Measurements from ENCODE around the gene FZD2.
"Not testable (repeated sequence)": the region's sequence is repeated elsewhere in the genome, so short reads cannot be mapped to it uniquely, and the experiment has no call there.

FZD2 gene

GRCh38 chr17:44556832-44557606 lies at the start of gene FZD2:
FZD2 (plus strand) TSS chr17:44557484; CDS start chr17:44557689, 205 bp downstream.
- H3K9ac ChIP-seq (ENCODE audit: low read length) = peak within 1 kb of the TSS; percentile 94
- peaks cover 21% of the 10 kb centered on the region for H3K4me1 ChIP-seq (ENCODE audit: control insufficient read depth, insufficient read depth, low read length)
- H3K27me3 ChIP-seq (replicated peaks; ENCODE audit: control insufficient read depth, insufficient read depth, low read length) = no peaks in the 10 kb centered on the region
- DNase-seq (ENCODE audit: low read depth) = peak; percentile 99
- peak within 1 kb of the TSS; percentile 87 for H3K4me3 ChIP-seq (ENCODE audit: low read length)
- no peaks in the 10 kb centered on the region for H3K9me3 ChIP-seq (ENCODE audit: control insufficient read depth, low read length)
- no peaks in the 10 kb centered on the region for H3K36me3 ChIP-seq (ENCODE audit: control insufficient read depth, insufficient read depth, low read length, severe bottlenecking)

GRCh38 chr17:44511241-44512134 lies 45.8 kb upstream of the FZD2 start:
- not testable (repeated sequence) for DNase-seq (ENCODE audit: low read depth); H3K9ac ChIP-seq (ENCODE audit: low read length); H3K4me1 ChIP-seq (ENCODE audit: control insufficient read depth, insufficient read depth, low read length); H3K27me3 ChIP-seq (replicated peaks; ENCODE audit: control insufficient read depth, insufficient read depth, low read length); H3K4me3 ChIP-seq (ENCODE audit: low read length); H3K36me3 ChIP-seq (ENCODE audit: control insufficient read depth, insufficient read depth, low read length, severe bottlenecking); H3K9me3 ChIP-seq (ENCODE audit: control insufficient read depth, low read length)

GRCh38 chr17:44518032-44518431 lies 39.3 kb upstream of the FZD2 start:
- no peaks in the 10 kb centered on the region for H3K36me3 ChIP-seq (ENCODE audit: control insufficient read depth, insufficient read depth, low read length, severe bottlenecking)
- no peak for DNase-seq (ENCODE audit: low read depth)
- H3K4me1 ChIP-seq (ENCODE audit: control insufficient read depth, insufficient read depth, low read length) = no peaks in the 10 kb centered on the region
- H3K4me3 ChIP-seq (ENCODE audit: low read length) = no peak overlapping the region
- H3K9ac ChIP-seq (ENCODE audit: low read length) = no peak overlapping the region
- no peaks in the 10 kb centered on the region for H3K9me3 ChIP-seq (ENCODE audit: control insufficient read depth, low read length)
- H3K27me3 ChIP-seq (replicated peaks; ENCODE audit: control insufficient read depth, insufficient read depth, low read length) = no peaks in the 10 kb centered on the region

- peak; percentile 69 for DNase-seq (ENCODE audit: low read depth)
- Histone ChIP-seq H3K4me1 (ENCODE audit: control insufficient read depth, insufficient read depth, low read length) (no peaks in the 10 kb centered on the region), H3K9ac (ENCODE audit: low read length) (peak overlapping the region; percentile 61), H3K27me3 (replicated peaks; ENCODE audit: control insufficient read depth, insufficient read depth, low read length) (no peaks in the 10 kb centered on the region), H3K9me3 (ENCODE audit: control insufficient read depth, low read length) (peaks cover 5% of the 10 kb centered on the region), H3K4me3 (ENCODE audit: low read length) (no peak overlapping the region), H3K36me3 (ENCODE audit: control insufficient read depth, insufficient read depth, low read length, severe bottlenecking) (no peaks in the 10 kb centered on the region)
These were observed 34.2 kb upstream of the FZD2 start for GRCh38 chr17:44522883-44523671.

- Histone ChIP-seq H3K4me1 (ENCODE audit: control insufficient read depth, insufficient read depth, low read length) (no peaks in the 10 kb centered on the region), H3K9ac (ENCODE audit: low read length) (peak overlapping the region; percentile 61), H3K27me3 (replicated peaks; ENCODE audit: control insufficient read depth, insufficient read depth, low read length) (no peaks in the 10 kb centered on the region), H3K4me3 (ENCODE audit: low read length) (no peak overlapping the region), H3K9me3 (ENCODE audit: control insufficient read depth, low read length) (peaks cover 5% of the 10 kb centered on the region), H3K36me3 (ENCODE audit: control insufficient read depth, insufficient read depth, low read length, severe bottlenecking) (no peaks in the 10 kb centered on the region)
- DNase-seq (ENCODE audit: low read depth) = no peak
These were observed 33.7 kb upstream of the FZD2 start for GRCh38 chr17:44523672-44523972.

GRCh38 chr17:44527102-44527501 lies 30.2 kb upstream of the FZD2 start:
- Histone ChIP-seq H3K9ac (ENCODE audit: low read length) (no peak overlapping the region), H3K4me1 (ENCODE audit: control insufficient read depth, insufficient read depth, low read length) (no peaks in the 10 kb centered on the region), H3K27me3 (replicated peaks; ENCODE audit: control insufficient read depth, insufficient read depth, low read length) (no peaks in the 10 kb centered on the region), H3K36me3 (ENCODE audit: control insufficient read depth, insufficient read depth, low read length, severe bottlenecking) (no peaks in the 10 kb centered on the region), H3K9me3 (ENCODE audit: control insufficient read depth, low read length) (peaks cover 5% of the 10 kb centered on the region), H3K4me3 (ENCODE audit: low read length) (no peak overlapping the region)
- no peak for DNase-seq (ENCODE audit: low read depth)

- H3K9ac ChIP-seq (ENCODE audit: low read length) = no peak overlapping the region
- no peaks in the 10 kb centered on the region for H3K27me3 ChIP-seq (replicated peaks; ENCODE audit: control insufficient read depth, insufficient read depth, low read length)
- H3K4me1 ChIP-seq (ENCODE audit: control insufficient read depth, insufficient read depth, low read length) = no peaks in the 10 kb centered on the region
- no peak for DNase-seq (ENCODE audit: low read depth)
- H3K9me3 ChIP-seq (ENCODE audit: control insufficient read depth, low read length) = peaks cover 5% of the 10 kb centered on the region
- no peak overlapping the region for H3K4me3 ChIP-seq (ENCODE audit: low read length)
- no peaks in the 10 kb centered on the region for H3K36me3 ChIP-seq (ENCODE audit: control insufficient read depth, insufficient read depth, low read length, severe bottlenecking)
These were observed 29.3 kb upstream of the FZD2 start for GRCh38 chr17:44527954-44528353.

- H3K9ac ChIP-seq (ENCODE audit: low read length) = no peak overlapping the region
- H3K36me3 ChIP-seq (ENCODE audit: control insufficient read depth, insufficient read depth, low read length, severe bottlenecking) = no peaks in the 10 kb centered on the region
- peaks cover 5% of the 10 kb centered on the region for H3K9me3 ChIP-seq (ENCODE audit: control insufficient read depth, low read length)
- H3K4me3 ChIP-seq (ENCODE audit: low read length) = no peak overlapping the region
- no peak for DNase-seq (ENCODE audit: low read depth)
- no peaks in the 10 kb centered on the region for H3K27me3 ChIP-seq (replicated peaks; ENCODE audit: control insufficient read depth, insufficient read depth, low read length)
- peaks cover 10% of the 10 kb centered on the region for H3K4me1 ChIP-seq (ENCODE audit: control insufficient read depth, insufficient read depth, low read length)
These were observed 27.4 kb upstream of the FZD2 start for GRCh38 chr17:44529864-44530263.

- no peak for DNase-seq (ENCODE audit: low read depth)
- no peak overlapping the region for H3K9ac ChIP-seq (ENCODE audit: low read length)
- H3K4me3 ChIP-seq (ENCODE audit: low read length) = no peak overlapping the region
- peaks cover 5% of the 10 kb centered on the region for H3K9me3 ChIP-seq (ENCODE audit: control insufficient read depth, low read length)
- no peaks in the 10 kb centered on the region for H3K36me3 ChIP-seq (ENCODE audit: control insufficient read depth, insufficient read depth, low read length, severe bottlenecking)
- H3K27me3 ChIP-seq (replicated peaks; ENCODE audit: control insufficient read depth, insufficient read depth, low read length) = no peaks in the 10 kb centered on the region
- H3K4me1 ChIP-seq (ENCODE audit: control insufficient read depth, insufficient read depth, low read length) = peaks cover 16% of the 10 kb centered on the region
These were observed 26.3 kb upstream of the FZD2 start for GRCh38 chr17:44530896-44531418.

GRCh38 chr17:44533533-44534246 lies 23.6 kb upstream of the FZD2 start:
- H3K4me1 ChIP-seq (ENCODE audit: control insufficient read depth, insufficient read depth, low read length) = peaks cover 25% of the 10 kb centered on the region
- H3K4me3 ChIP-seq (ENCODE audit: low read length) = peak overlapping the region; percentile 25
- H3K9me3 ChIP-seq (ENCODE audit: control insufficient read depth, low read length) = no peaks in the 10 kb centered on the region
- peak; percentile 98 for DNase-seq (ENCODE audit: low read depth)
- H3K9ac ChIP-seq (ENCODE audit: low read length) = peak overlapping the region; percentile 84
- no peaks in the 10 kb centered on the region for H3K36me3 ChIP-seq (ENCODE audit: control insufficient read depth, insufficient read depth, low read length, severe bottlenecking)
- no peaks in the 10 kb centered on the region for H3K27me3 ChIP-seq (replicated peaks; ENCODE audit: control insufficient read depth, insufficient read depth, low read length)

Data from adipocyte (in vitro differentiated cells).